ENCODE data around the gene GIMD1.
"Not testable (repeated sequence)": the region's sequence is repeated elsewhere in the genome, so short reads cannot be mapped to it uniquely, and the experiment has no call there.

The GIMD1 gene

DNA sequence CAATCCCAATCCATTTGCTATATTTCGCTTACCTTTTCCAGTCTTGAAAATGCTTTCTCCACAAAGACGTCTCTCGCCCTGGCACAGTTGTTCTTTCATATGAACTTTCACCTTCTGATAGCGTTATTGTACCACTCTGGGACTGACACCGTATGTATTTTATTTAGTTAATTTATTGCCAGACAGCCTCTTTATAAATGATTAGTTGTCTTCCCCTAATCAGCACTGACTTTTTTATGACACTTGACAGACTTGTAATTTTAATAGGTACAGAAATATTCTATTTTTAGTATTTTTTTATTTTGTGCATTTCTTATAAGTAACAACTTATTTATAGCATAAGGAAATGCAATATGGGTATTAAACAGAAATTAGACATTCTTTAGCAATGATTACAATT lies at the start of gene GIMD1:
Gene GIMD1 (minus strand): TSS at position 101 of the 400 bp plus-strand sequence. CDS start 1,343 bp downstream, outside the sequence.
- no peak for DNase-seq

DNA sequence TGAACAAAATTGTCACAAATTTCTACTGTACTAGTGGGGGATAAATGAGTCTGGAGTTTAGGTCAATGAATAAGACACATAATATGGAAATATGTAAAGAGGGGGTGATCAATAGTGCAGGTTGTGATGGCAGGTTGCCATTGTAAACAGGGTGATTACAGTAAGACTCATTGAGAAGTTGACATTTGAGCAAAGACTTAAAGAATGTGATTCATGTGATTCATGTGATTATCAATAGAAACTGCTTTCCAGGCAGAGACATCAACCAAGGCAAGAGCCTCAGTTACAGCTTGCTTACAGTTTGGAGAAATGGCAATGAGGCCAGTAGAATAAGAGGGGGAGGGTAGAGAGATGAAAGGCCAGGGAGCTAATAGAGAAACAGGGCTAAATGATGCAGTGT lies 45.8 kb upstream of the GIMD1 start:
- no peak for DNase-seq

DNA sequence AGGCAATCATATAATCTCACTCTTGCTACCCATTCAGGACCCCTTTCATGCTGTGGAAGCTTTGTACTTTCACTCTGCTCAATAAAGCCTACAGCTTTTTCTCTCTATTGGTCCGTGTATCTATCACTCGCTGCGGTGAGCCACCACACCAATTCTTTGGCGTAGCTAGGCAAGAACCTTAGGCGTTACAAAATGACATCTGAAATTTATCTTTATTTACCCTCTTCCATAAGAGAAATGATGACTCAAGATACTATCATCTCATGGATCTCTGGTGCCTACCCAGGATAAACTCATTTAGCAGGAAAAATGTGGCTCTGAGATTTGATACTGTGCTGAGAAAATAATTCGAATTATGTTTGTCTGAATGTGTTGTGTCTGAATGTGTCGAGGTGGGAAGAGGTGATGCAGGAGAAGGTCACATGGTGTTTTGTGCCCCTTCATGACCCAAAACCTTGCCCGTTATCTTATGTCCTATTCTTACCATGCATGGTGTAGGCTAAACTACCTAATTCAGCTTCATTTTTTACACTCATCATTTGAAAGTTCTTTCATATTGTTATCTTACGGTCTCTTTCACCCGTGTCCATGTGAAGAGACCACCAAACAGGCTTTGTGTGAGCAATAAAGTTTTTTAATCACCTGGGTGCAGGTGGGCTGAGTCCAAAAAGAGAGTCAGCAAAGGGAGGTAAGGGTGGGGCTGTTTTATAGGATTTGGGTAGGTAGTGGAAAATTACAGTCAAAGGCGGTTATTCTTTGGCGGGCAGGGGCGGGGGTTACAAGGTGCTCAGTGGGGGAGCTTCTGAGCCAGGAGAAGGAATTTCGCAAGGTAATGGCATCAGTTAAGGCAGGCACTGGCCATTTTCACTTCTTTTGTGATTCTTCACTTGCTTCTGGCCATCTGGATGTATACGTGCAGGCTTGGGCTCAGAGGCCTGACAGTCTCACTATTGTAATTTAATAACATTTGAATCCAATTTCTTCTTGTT lies 41.6 kb upstream of the GIMD1 start:
- DNase-seq = peak; percentile 89

DNA sequence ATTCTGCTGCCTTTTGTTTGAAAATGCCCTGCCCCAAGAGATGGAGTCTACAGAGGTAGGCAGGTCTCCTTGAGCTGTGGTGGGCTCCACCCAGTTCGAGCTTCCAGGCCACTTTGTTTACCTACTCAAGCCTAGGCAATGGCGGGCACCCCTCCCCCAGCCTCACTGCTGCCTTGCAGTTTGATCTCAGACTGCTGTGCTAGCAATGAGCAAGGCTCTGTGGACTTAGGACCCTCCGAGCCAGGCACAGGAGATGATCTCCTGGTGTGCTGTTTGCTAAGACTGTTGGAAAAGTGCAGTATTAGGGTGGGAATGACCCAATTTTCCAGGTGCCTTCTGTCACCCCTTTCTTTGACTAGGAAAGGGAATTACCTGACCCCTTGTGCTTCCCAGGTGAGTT lies 39.4 kb upstream of the GIMD1 start:
- DNase-seq = not testable (repeated sequence)

DNA sequence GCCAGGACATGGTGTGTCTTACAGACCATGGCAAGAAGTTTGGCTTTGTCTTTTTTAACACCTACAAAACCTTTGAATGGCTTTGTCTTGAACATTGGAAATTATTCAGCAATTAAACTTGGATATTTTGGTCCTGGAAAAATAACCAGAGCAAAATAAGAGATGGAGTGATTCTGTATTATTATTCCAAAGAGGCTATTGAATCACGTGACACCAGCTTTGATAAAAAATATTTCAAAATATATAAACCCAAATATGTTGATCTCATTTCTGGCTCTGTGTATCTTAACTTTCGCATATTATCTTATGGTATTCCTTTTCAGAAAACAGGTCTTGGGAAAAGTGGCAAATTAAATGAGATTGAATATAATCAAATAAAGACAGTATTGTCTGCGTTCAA lies 32.6 kb upstream of the GIMD1 start:
- no peak for DNase-seq

DNA sequence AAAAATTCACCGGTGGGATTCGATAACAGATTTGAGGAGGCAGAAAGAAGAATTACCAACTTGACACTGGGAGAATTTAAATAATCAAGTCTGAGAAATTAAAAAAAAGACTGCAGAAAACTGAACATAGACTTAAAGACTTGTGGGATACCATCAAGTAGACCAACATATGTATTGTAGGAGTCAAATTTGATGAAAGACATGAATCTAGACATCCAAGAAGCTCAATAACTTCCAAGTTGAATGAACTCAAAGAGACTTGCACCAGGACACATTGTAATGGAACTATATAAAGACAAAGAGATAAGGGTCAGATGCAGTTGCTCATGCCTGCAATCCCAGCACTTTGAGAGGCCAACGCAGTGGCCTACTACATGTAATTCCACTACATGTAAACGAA lies 30.3 kb upstream of the GIMD1 start:
- DNase-seq = not testable (repeated sequence)

DNA sequence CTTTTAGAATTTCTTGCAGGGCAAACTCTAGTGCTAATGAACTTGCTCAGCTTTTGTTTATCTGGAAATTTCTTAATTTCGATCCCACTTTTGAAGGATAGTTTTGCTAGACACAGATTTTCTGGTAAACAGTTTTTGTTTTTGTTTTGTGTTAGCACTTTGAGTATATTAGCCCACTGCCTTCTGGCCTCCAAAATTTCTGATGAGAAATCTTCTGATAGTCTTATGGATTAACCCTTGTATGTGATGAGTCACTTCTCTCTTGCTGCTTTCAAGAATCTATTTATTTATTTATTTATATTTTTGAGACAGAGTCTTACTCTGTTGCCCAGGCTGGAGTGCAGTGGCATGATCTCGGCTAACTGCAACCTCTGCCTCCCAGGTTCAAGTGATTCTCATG lies 27.0 kb upstream of the GIMD1 start:
- no peak for DNase-seq

DNA sequence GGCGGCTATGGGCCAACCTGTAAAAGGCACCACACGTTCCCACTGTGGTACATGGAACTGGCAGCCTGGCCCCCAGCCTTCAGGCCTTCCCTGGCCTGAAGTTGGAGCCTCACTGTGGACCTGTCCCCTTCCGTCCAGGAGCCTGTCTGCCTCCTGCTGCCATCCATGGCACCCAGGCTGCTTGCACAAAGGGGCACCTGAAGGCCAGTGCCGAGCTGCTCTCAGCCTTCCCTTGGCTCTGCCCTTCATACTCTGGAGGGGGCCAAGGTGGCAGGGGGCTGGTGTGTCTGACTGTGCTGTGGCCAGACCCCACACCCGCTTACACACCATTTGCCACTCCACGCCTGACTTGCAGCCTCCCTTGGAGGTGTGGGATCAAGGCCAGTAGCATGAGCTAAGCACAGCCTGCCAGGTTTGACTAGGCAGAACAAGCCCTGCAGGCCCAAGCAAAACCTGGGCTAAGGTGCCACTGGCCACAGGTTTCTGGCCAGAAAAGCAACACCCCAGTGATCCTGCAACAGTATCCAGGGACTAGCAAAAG lies 17.3 kb upstream of the GIMD1 start:
- no peak for DNase-seq

DNA sequence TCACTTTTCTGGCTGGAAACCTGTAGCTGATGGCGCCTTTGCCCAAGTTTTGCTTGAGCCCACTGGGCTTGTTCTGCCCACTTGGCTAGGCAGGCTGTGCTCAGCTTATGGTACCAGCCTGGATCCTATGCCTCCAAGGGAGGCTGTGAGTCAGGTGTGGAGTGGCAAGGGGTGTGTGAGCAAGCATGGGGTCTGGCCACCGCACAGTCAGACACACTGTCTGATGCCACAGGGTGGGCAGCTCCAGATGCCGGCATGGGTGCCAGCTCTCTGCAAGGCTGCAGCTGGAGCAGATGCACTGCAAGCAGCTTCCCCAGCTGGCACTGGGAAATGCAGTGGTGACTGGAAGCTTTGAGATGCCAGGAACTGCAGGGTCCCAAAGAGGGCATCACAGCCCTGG lies 16.3 kb upstream of the GIMD1 start:
- no peak for DNase-seq

DNA sequence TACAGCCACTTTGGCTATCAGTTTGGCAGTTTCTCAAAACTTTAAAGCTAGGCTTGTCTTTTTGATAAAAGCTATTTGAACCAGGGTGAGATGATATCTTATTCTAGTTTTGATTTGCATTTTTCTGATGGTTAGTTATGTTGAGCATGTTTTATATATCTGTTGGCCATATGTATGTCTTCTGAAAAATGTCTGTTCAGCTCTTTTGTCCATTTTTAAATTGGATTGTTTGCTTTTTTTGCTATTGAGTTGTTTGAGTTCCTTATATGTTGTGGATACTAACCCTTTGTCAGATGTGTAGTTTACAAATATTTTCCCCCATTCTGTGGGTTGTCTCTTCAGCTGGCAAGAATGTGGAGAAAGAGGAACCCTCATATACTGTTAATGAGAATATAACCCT lies 11.6 kb upstream of the GIMD1 start:
- no peak for DNase-seq

DNA sequence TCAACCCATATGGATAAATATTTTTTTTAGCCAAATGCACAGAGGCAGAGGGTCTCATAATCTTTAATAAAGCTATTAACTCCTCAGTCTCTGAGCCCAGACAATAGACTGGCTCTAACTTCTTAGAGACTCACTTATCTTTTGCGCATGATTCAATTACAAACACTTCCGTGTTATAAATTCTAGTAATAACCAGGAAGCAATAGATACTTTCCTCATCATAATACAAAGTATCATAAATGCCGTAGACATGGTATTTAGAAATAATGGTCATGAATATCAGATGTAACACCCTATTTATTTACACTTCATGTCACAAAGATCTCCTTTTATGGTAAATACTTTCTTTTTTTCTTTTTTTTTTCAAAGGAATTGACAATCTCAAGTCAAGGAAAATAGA lies 4.4 kb upstream of the GIMD1 start:
- DNase-seq = no peak

DNA sequence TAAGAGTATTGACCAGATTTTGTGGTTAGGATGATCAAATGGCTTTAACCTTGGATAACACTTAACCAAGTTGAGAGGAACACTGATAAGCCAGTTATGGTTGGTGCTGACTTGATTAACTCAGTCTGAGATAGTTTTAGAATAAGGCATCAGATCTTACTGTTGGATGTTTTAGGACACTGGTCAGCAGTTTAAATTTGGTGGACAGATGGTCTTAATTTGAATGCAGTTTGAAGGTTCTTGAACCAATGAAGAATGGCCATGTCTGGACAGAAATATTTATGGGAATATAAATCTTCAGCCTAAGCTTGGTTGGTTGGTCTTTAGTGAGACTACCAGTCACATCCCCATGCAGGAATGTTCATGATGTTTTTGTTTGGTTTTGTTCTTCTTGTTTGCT lies 2.6 kb upstream of the GIMD1 start:
- DNase-seq = no peak

DNA sequence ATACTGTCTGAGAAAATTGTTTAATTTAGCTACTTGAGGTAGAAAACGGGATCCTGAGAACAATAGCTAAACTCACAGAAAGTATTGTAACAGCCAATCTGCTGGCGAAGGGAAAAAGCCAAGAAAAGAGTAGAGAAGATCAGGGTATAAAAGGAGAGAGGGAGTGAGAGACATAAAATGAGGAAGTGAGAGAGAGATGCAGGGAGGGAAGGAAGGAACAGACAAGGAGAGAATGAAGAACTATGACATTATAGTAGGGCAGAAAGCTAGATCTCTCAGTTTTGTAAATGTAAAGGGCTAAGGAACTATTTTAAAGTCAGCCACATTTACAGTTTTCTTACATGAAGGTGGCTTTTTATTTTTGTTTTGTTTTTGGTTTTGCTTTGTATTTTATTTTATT lies 1.6 kb upstream of the GIMD1 start:
- DNase-seq = no peak

DNA sequence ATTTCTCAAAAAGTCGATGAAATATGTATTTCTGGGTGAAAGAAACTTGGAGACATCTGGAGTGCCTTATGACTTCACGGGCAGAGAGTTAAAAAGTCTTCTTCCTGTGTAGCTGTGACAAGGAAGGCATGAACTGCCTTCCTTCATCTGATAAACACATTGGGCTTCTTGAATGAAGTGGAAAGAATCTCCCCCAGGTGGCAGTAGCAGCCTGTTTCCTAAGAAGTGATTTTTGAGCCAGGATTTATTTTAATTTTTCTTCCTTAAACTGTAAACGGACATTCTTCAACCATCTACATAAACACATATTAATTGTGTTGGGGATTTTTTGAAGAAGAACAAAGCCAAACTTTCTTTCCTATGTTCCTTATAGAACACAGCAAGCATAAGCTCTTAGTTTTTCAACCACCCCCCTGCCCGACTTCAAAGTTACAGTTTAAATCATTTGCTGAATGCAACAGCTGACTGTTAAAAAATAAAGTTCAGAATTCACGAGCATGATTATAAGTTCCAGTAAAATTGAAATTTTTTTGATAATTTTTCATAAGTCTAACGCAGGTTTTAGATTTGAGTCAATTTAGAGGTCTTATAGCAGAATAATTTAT lies 980 bp upstream of the GIMD1 start:
- peak; percentile 80 for DNase-seq

DNA sequence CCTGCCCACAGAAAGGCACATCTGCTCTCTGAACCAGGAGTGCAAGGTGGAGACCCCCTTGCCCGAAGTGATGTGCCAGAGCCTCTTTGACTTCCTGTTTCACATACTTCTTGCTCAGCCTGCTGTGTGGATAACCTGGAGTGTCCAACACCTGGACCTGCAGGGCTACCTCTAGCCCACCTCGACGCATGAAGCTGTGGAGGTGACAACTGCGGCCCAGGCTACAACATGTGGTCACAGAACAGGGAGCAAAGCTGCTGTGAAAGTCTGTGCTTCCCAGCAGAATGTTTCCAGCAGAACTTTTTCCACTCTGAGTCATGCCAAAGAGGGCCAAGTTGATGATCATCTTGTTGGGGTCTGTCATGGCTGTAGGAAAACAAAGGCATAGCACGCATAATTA lies 1.5 kb downstream of the GIMD1 start:
- DNase-seq = no peak

DNA sequence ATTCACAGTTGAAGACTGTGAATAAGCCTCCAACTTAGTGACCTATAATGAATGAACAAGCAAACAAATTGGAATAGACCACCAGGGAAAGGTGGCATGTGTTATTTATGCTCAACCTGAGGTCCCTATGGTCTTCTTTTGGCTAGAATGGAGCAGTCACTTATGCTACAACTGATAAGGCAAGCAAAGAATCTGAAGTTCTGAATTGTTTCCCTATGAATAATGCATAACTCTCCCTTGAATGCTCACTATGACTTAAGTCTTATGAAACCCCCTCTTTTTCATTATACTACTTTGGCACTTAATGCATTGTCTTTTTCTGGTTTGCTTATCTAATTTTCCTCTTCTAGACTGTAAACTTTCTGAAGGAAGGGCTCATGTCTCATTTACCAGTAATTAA lies 2.6 kb downstream of the GIMD1 start:
- DNase-seq = peak; percentile 12

DNA sequence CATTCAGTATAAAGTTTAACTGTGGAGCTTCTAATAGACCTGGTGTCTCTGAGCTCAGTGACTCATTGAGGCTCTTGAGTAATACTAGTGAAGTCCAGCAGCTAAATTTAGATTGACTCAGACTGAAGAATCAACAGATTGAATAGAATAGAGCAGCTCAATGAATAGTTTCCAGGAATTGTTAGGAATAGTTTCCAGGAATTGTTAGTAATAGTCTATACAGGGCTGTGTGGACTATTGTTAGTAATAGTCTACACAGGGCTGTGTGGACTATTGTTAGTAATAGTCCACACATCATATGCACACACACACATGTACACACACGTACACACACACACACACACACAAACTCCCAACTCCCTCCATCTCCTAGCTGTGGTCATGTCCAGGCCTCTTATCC lies 3.0 kb downstream of the GIMD1 start:
- DNase-seq = peak; percentile 90

DNA sequence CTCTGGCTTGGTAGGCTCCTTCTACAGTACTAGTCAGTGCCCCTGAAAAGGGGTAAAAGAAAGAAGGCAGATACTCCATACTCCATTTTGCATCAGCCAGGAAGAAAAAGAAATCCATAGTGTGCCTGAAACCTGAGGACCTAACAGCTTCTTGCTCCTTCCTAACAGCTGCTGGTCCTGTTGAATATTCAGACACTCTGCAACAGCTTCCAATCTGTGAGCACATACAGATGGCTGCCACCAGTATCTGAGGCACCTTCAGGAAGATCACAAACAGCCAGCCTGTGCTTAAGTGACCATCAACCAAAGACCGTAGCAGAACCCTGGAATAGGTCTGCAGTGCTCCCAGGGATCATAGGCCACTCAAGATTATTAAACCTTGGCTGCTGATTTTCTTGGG lies 4.3 kb downstream of the GIMD1 start:
- DNase-seq = no peak

DNA sequence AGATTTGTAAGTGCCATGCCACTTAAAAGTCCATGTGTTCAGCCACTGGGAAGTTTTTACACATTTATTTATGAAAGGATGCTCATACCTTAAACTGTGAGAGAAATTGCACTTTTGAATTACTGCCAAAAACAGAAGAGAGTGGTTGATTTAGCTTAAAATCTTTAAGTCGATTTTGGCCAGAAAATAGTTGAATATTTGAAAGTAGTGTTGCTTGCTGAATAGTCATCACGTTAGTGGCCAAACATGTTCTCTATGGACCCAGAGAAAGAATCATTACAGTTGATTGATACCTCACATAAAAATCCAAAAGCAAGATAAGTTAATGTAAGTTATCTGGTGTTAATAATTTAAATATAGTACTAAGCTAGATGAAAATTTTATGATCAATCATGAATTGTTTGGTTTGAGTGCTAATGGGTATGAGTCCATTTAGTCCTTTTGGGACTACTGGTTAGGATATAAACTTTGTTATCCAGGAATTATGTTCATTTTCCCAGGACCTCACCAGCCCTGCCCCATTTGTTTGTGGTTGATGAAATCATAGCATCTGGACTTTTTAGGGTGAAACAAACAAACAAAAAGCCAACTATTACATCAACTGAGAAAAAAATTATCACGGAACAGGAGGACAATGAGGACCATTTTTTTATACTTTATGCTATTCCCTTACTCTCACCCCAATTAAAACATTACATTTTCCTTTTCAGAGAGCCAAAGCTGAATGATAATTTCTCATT lies 6.3 kb downstream of the GIMD1 start:
- DNase-seq = no peak

DNA sequence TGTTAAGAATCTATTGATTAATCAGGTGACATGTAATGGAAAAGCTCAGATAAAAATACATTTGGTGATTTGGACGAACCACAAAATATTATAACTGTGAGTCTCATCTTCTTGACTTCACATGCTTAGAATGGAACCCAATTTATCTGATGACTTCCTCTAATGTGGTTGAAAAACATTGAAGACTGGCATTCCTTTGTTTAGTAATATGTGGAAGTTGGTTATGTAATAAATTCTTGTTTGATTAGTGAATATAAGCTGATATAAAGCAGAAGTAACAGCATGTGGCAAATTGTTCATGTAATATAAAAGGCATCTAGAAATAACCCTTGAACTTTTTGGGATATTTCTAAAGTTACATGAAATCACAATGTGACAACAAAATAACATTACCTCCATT lies 9.7 kb downstream of the GIMD1 start:
- DNase-seq = no peak

DNA sequence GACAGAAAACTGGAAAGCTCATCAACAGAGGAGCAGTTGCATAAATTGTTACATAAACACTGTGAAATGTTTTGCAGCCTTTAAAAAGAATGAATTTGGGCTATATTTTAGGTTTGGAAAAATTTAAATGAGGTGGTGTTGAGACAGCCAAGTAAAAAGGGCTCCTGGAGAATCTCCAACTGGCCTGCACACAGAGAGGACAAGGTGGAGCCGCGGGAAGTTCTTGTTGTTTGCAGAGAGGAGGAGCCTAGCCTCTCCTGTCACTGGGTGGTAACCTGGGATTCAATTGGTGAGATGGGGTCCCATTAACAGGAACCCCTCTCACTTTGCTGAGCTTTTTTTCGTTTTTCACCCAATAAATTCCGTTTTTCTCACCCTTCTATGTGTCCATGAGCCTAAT lies 13.4 kb downstream of the GIMD1 start:
- no peak for DNase-seq

DNA sequence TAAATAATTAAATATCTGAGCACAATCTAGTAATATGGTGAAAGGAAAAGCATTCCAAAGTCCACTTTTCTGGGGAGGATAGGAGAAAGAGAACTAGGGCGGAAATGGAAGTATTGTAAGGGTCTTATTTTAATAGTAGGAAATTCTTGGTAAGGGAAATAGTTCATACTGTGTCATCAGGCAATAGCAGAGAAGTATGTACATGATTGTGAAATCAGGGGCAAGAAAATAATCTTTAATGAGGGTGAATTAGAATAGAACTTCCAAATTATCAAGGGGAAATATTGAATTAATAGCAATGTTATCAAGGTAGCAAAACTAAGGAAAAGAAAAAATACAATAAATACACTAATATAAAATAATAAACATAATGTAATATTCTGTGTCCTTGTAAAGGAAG lies 14.8 kb downstream of the GIMD1 start:
- no peak for DNase-seq

DNA sequence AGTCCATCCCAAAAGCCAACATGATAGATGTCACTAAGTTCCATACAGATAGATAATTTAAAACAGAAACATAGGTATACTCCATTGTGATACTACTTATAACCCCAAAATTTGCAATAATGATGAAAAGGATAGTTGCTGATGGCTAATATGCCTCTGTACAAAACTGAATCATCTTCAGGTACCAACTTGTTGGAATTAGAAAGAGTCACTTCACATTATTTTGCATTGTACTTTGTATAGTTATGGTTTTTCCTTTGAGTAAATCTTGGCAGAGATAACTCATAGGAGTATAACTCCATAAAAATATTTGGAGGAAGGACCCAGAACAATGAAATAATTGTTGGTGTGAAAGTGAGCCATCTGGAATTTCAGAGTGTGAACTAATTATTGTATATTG lies 17.6 kb downstream of the GIMD1 start:
- no peak for DNase-seq

DNA sequence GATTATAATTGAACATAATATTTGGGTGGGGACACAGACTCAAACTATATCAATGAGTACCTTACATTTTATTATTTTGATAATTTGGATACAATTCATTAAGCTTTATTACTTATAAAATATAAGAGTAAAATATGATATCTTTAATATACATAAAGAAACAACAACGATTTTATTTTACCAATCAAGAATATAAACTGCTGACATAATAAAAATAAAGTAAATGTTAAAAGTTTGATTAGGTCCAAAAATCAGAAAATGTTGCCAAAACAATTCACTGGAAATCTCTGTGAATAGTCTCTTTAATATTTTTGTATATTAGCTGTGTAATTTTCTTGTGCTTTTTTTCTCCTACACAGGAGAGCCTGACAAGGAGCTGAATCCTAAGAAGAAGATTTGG lies 21.4 kb downstream of the GIMD1 start:
- no peak for DNase-seq

Data from kidney glomerular epithelial cell (primary cell).